NCI-H2196 (cell line): ENCODE results near the gene CDH2.

Source experiments
- DNase-seq: peaks from one replicate; lab custom pipeline; 2025; ENCODE audit not compliant: unreplicated experiment; lab: John Stamatoyannopoulos, UW

Gene CDH2

DNA sequence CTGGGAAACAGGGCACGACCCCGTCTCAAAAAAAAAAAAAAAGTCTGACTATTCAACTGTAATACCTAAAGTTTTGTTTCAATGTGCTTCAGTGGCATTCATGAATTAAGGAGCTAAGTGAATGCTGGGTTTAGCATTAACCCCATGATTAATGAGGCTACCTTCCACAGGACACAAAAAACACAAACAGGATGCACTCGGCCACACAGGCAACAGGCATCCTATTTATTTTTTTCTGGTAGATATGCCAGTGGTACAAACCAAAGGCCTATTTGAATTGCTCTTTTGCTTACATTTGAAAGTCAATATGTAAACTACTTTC lies 48.3 kb downstream of the CDH2 start:
- no peak for DNase-seq

DNA sequence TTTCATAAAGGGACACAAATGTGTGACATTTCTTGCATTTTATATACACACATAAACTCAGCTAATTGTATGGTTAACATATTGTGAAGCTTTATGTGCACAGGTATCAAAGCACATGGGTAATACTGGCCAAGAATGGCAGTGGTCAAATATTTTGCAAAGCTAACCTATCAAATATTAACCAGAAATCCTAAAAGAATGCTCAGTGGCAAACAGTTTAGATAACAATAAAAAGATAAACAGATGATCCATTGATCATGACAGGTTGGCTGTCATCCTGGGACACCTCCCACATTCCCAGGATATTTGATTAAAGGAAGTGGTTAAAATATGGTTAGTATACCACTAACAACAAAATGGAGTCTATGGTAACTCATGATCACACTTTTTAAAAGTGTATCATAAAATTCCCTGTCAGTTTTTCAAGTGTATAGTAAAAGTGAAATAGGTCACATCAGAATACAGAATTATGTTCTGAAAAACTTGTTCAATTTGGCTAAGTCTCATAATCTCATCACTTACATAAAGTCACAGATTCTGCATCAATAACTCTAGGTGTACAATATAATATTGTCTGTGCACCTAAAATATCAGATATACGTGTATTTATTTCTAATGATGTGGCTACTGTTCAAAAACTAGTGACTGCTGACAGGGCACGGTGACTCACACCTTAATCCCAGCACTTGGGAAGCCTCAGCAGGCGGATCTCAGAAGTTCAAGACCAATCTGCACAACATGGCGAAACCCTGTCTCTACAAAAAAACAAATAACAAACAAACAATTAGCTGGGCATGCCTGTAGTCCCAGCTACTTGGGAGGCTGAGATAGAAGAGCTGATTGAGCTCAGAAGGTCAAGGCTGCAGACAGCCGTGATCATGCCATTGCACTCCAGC lies 48.9 kb downstream of the CDH2 start:
- no peak for DNase-seq

DNA sequence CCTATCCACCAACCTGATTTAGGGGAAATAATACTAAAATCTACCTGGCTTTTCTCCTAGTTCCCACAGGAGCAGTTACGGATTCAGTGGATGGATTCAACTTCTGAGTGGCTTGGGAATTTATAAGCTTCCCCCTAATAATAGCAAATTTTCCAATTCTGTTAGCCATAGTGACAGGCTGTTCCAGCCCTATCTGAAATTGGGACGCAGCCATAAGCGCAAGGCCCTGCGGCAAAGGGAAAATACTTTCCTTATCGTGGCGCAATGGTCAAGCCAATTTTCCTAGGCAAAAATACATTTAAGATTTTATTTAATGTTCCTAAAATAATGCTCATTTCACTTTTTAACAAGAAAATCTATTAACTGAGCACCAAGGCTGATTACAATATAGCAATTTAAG lies 49.7 kb downstream of the CDH2 start:
- DNase-seq = no peak

DNA sequence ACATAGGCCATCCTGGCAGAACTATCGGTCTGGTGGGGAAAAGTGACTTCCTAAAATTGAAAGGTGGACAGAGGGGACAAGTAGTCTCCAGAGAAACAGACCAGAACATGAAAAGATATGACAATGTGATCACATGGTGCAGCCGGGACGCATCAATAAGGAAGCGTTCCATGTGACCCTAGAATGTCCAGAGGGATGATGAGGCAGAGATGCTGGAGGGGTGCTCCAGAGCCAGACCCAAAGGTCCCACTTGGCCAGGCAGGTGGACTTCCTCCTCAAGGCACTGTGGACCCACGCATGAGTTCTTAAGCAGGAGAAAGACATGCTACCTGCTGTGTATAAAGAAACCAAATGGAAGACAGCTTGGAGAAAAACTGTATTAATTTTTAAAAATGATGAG lies 50.2 kb downstream of the CDH2 start:
- DNase-seq = no peak

DNA sequence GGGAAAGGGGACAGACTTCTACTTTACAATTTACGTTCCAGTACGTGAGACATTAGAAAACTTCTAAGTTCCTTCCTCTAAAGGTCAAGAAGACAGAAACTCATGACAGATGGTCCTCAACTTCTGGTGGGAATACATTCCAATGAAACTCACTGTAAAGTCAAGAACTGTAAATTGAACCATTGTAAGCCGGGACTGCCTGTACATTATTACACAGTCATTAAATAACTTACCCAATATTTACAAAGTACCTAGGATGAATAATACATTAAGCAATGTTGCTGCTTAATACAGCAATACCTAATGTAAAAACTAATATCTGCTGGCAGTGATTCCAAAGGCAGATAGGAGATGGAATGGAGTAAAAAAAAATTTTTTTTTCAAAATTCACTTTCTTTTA lies 51.9 kb downstream of the CDH2 start:
- DNase-seq = no peak

DNA sequence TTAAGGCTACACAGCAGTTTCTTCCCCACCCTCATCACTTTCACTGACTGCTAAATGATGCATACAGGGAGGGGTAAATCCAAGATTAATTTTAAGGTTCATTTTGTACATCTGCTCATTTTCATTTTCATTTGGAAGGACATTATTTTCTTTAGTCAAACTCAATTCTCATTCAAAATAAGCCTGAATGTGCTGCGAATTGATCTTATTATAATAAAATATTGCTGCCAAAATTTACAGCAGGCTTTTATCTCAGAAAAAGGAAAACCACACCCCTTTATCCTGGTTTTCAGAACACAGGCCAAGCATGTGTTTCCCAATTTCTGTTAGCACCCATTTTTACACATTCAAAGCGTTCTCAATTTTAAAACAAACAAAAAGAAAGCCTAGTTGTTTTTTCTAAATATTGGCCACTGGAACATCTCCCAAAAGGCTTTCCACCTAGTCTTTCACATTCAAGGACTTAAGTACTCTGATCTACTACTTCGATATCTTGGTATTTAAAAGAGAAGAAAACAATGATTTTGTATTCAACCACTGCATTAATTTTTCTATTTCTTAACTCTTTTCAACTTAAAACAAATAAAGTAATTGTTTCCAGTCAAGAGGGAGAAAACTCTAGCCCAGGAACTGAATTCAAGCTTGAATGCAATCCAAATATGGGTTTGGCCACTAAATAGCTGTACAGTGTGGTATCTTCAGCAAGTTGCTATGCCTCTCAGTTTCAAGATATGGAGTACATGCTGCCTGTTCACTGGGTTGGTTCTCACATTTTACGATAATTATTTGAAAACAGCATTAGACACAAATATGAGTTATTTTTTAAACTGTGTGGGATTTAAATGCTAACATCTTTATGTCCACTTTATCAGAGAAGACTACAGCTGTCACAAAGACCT lies 52.5 kb downstream of the CDH2 start:
- DNase-seq = no peak

DNA sequence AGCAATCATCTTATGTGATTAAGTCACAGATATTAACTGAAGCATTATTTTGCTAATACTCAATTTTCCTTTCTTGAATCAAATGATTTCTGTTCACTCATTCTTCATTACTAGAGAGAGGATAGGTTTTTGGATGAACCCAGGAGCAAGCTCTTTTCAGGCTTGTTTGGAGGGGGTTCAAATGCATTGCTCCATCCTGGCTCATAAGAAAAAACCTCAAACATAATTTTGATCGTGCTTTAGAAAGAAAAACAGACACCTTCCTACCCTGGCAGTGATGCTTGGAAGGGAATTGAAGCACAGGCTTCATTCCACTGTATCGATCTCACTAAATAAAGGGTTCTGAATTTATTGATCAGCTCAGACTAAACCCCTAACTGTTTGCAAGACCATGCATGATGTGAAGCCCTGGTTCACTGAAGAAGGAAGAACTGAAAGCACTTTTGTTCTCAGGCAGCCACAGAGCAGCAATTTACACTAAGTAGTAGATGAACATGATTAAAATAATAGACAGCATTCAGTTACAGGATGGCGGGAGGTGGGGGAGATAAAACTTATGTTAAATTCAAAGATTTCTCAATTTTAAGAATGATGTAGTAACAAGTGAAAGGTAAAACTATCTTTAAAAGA lies 53.4 kb downstream of the CDH2 start:
- DNase-seq = no peak

DNA sequence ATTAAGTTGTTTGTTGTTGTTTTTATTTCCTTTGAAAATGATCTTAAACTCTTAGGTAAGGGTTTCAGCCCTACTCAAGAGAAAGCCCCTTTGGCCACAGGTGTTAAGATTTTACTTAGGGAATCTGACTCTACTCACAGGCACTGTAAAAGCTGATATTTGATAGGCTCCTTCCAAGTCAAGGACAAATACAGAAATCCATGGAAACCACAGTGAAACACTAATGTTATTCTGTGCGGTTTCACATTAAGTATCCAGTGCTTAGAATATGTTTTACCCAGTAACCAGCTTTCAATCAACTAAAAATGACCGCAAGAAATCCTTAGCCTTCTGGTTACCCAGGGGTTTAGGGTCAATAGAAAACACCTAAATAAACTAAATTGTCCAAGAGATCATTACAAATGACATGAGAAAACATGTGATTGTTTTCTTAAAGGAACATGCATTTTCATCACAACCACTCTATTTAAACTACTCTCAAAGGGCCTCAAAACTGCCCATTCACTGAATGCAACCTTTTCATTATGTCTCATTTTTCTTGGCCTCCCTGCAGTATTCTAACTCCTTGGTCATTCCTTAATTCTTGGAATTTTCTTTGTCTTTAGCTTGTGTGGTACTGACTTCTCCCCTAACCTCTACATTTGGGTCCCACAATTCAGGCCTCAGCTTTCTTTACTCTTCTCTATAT lies 56.0 kb downstream of the CDH2 start:
- no peak for DNase-seq

DNA sequence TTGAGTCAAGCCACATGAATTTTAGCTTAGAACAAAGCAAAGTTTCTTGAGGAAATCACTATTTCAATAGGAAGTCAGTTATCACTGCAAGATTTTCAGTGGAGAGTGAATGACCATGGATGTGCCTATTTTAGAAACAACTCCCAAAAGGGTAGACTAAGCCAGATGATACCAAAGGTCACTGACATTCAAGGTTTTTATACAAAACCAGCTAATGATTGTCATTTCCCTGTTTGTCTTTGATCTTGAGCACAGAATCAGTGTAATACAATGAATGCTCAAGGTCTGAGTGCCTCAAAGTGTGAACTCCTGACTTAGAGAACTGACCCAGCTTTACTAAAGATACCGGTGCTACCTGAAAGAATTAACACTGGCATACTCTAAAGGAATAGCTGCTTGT lies 60.5 kb downstream of the CDH2 start:
- DNase-seq = no peak

DNA sequence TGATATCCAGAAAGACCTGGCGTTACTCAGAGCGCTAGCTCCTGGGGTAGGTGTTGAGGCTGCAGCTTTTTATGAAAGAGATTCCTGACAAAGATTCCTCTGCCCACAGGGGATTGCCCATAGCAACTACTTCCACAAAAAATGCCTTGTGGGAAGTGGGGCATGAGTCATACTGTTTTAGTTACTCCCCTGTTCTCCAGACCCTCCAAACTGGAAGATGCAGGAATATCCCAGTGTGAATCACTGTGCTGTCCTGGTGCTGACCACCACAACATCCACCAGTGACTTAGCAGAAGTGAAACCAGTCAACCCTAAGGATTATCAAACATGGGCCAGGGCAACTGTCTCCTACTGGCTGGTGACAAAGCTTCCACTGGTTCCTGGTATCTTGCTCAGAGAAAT lies 61.8 kb downstream of the CDH2 start:
- no peak for DNase-seq

DNA sequence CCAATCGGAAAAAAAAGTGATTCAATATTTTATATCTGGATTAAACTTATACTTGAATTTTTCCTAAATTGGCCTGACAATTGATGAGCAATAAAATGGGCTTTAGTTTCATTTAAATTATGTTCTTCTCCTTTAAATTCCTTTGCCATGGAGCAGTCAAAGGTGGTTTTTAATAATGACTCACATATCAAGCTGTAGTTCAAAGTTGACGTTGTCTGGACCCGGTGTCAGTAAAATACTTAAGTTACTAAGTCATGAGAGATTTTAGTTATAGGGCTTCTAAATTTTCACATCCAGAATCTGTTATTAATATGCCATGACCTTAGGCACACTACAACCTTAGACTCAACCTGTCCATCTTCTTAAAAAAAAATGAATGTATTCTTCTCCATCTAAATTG lies 62.5 kb downstream of the CDH2 start:
- DNase-seq = no peak

DNA sequence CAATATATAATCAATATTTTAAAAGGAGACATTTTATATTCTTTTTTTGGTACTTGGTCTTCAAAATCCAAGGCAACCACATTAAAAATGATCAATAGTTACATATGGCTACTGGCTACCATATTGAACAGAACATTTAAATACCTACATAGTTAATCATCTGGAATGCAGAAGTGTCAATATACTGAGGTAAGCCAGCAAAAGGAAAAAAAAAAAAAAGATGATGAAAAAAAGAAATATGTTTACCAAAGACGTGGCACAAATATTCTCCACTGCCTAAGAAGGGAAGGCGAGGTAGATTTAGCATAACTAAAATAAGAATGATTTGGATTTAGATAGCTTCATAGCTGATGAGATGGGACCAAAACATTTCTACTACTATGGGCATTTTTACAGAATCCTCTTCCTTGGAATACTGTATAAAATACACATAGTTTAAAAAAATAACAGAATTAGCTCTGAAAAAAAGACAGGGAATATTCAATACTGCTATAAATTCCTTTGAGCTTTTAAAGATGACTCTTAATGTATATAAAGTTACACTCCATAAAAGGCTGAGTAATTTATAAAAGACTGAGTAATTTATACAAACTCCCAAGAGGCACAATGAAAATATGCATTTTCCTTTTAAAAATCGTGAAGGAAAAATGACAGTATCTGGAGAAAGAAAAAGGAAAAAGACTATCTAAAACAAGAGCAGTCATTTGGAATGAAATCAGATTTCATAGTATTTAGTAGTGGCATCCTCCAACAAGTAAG lies 63.5 kb downstream of the CDH2 start:
- DNase-seq = no peak

DNA sequence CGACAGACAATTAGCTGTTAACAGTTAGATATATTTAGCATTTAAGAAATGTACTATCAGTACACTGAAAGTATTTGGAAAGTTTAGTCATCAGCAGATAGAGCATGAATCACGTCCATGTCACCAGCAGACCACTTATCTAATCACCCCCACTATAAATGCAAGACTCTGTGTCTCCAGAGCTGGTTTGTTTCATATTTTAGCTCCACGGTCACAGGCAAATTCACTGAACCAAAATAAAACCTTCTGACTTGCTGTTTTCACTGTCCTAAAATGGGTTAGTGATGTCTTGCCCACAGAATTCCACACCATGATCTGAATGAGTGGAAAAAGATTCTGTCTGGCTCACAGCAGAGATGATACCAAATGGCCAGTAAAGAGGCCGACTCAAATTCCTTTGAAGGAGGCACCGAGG lies 64.9 kb downstream of the CDH2 start:
- no peak for DNase-seq

DNA sequence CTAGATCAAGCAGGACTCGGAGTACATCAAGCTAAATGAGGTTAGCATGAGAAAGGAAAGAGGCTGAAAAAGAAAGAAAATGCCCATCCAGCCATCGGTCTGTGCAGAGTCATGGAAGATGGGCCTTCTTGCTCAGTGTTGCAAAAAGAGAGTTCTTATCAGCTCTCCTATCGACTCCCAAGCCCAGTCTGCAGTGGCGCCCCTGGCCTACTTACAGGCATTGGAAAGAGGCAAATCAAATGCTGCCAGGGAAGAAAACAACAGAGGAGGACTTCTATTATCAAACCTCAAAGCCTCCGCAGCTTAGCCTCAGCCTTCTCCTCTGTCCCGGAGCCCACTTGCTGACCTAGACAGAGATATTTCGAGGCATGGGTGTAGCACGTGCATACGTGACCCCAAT lies 66.0 kb downstream of the CDH2 start:
- DNase-seq = no peak

DNA sequence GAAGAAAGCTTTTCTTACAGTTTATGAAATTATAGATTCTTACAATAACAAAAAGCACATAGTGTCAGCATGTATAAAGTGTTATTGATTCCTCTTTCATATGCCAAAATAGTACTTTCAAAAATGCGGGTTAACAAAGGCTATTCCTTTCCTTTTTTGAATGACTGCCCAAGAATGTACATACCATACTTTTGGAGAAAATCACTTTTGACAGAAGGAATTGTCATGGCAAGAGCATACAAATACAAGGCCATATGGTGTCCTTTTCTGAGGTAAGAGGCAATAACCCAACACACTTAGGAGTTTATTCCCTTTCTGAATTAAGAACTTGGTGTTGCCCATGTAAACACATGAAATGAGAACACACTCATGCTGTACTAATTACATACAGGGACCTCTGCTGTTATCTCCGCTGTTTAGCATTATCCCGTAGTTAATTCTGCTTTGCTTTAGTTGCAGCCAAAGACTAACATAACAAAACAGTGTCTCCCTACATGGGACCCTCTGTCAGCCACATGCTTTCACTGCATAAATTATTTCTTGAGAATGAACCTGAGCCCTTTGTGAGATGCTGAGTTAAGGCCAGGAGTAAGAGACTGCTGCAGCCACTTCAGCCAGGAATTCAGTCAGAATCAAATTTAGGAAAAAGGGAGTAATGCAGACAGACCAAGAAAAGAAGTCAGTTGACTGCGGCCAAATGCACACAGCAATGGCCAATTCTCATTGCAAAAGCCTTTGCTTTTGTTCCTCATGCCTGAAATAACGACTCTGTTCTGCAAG lies 67.0 kb downstream of the CDH2 start:
- DNase-seq = no peak

DNA sequence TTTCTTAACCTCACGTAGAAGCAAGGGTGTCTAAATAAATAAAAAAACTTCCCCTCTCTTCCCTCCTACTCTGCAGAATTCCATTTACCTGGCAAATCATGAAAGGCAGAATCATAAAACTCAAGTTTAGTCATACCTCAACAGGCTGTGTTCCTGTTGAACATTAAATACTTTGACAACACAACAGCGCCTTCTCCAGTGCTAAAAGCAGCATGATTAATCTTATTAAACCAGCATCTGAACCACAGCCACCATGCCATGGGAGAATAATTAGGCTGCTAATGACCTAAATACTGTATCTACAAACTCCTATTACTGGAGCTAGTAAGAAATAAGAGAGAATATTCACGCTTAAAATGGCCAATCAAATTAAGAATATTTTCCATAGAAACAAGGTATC lies 68.1 kb downstream of the CDH2 start:
- peak; percentile 19 for DNase-seq

DNA sequence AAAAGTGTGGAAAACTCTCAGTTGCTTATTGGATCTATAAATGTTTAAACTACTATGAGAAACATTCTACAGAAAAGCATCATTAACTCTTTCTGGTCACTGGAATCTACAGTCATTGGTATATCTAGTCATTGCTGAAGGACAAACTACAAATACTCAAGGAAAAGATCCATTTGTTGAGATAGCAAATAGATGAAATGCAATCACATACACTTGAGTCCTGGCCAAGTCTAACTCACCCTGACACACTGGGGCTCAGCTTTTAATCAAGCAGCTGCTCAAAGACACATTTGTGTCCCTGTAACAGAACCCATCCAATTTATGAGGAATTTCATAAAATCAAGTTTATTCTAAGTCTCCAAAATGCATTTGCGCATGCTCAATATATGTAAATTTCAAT lies 68.7 kb downstream of the CDH2 start:
- peak; percentile 7 for DNase-seq

DNA sequence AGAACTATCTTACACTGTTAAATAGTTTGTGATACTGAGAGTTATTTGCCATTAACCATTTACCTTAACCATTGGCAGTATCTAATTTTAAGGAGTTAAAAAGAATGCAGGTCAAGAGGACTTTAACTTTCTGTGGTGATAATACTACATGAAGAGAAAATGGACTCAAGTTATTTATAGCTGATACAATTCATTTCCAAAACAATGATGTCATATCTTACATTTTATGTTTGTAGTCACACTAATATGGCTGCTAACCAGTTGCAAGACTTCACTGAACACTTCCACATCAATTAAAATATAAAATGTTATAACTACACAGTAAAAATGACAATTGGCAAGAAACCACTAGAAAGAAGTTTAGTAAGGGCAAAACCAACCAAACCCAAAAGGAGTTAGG lies 77.7 kb downstream of the CDH2 start:
- DNase-seq = no peak

DNA sequence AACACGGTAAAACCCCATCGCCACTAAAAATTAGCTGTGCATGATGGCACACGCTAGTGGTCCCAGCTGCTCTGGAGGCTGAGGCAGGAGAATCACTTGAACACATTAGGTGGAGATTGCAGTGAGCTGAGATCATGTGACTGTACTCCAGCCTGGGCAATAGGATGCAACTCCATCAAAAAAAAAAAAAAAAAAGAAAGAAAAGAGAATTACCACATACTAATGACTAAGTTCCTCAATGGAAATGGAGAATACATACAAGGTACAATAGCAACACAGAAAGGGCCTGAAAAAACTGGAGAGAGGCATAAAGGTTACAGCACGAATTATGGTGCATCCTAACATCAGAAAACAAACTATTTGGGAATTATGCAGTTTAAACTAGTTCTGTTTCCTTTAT lies 81.3 kb downstream of the CDH2 start:
- no peak for DNase-seq

DNA sequence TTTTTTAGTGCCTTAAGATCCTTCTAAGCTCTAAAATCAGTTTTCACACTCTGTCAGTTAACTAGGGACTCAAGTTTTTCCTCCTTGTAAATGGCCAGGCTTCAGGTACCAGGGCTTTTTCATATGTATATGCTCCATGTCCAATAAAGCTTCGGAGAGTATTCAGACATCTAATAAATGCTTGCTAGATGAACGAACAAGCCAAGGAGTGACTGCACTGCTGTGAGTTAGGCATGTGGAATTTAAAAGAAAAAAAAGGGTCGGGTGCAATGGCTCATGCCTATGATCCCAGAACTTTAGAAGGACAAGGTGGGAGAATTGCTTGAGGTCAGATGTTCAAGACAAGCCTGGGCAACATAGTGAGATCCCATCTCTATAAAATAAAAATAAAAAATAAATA lies 81.9 kb downstream of the CDH2 start:
- DNase-seq = no peak
